PC-9 (cell line): ENCODE data around the gene GALNT2.

Experiments used
- CTCF ChIP-seq: fragments of 200-600 bp; sonication (generic); conservative IDR thresholded peaks from 2 replicates; pipeline ENCODE4 v1.6.1; 2017; ENCODE audit warnings: mixed run types, antibody characterized with exemption, mild to moderate bottlenecking, moderate library complexity
- EZH2 ChIP-seq: fragments of 200-600 bp; sonication (generic); IDR thresholded peaks from 2 replicates; pipeline ENCODE4 v1.8.0; 2017; ENCODE audit warnings: antibody characterized with exemption, low read depth

- TF ChIP-seq CTCF (no peak), EZH2 (no peak)
Observed at GRCh38 chr1:230315099-230315498, 248.1 kb downstream of the GALNT2 start.
